C4-2B (cell line): ENCODE measurements around the gene ENPP7.

Source experiments
- ZFX ChIP-seq: fragments of 450-650 bp; IDR thresholded peaks from 2 replicates; pipeline ENCODE4 v1.6.1; 2017
- TF ChIP-seq, protein P1 (sequence below): fragments of 450-650 bp; conservative IDR thresholded peaks from 2 replicates; pipeline ENCODE4 v1.5.1; 2017; ENCODE audit warnings: mild to moderate bottlenecking

DNA sequence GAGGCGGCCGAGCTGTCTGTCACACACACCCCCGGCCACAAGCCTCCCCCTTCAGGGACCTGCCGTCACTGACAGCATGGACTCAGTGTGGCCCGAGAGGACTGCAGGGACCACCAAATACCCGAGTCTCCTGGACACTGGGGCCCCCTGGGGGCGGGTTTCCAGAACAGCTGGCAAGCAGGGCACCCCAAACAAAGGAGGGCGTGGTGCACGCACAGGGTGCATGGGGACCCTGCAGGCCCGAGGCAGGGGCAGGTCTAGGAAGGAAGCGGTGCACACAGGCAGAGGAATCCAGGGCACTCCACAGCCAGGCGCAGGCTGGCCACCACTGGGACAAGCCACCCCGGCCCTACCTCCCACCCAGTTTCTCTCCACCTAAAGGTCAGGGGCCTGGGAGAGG lies 28.7 kb upstream of the ENPP7 start:
- TF ChIP-seq, protein P1, sequence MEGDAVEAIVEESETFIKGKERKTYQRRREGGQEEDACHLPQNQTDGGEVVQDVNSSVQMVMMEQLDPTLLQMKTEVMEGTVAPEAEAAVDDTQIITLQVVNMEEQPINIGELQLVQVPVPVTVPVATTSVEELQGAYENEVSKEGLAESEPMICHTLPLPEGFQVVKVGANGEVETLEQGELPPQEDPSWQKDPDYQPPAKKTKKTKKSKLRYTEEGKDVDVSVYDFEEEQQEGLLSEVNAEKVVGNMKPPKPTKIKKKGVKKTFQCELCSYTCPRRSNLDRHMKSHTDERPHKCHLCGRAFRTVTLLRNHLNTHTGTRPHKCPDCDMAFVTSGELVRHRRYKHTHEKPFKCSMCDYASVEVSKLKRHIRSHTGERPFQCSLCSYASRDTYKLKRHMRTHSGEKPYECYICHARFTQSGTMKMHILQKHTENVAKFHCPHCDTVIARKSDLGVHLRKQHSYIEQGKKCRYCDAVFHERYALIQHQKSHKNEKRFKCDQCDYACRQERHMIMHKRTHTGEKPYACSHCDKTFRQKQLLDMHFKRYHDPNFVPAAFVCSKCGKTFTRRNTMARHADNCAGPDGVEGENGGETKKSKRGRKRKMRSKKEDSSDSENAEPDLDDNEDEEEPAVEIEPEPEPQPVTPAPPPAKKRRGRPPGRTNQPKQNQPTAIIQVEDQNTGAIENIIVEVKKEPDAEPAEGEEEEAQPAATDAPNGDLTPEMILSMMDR: no peak
- no peak for TF ChIP-seq ZFX
